HG02588 (cell line): Measurements from ENCODE around the gene TNRC6B.

Experiments
- ATAC-seq: cut with Tn5 transposase; IDR thresholded peaks from one replicate; pipeline ENCODE4 v1.9.1; 2021; ENCODE audit warnings: mild to moderate bottlenecking, moderate library complexity; ENCODE audit not compliant: unreplicated experiment

Gene TNRC6B

GRCh38 chr22:40239345-40239683 lies 61.6 kb downstream of the TNRC6B start:
- no peak for ATAC-seq

- ATAC-seq, result no peak
These were observed 62.4 kb downstream of the TNRC6B start for GRCh38 chr22:40240160-40240559.

GRCh38 chr22:40240686-40241085 lies 63.0 kb downstream of the TNRC6B start:
- ATAC-seq, result no peak

GRCh38 chr22:40241200-40241763 lies 63.6 kb downstream of the TNRC6B start:
- no peak for ATAC-seq

- ATAC-seq, result no peak
These were observed 66.2 kb downstream of the TNRC6B start for GRCh38 chr22:40243891-40244290.

GRCh38 chr22:40244586-40244985 lies 66.9 kb downstream of the TNRC6B start:
- ATAC-seq, result no peak

GRCh38 chr22:40247976-40248375 lies 70.3 kb downstream of the TNRC6B start:
- no peak for ATAC-seq

GRCh38 chr22:40249286-40249685 lies 71.6 kb downstream of the TNRC6B start:
- no peak for ATAC-seq

- no peak for ATAC-seq
These were observed 72.9 kb downstream of the TNRC6B start for GRCh38 chr22:40250608-40251007.

GRCh38 chr22:40251106-40251505 lies 73.4 kb downstream of the TNRC6B start:
- no peak for ATAC-seq

GRCh38 chr22:40252146-40252545 lies 74.4 kb downstream of the TNRC6B start:
- ATAC-seq, result no peak

GRCh38 chr22:40256516-40256915 lies 78.8 kb downstream of the TNRC6B start:
- ATAC-seq, result no peak

GRCh38 chr22:40258017-40258416 lies 80.3 kb downstream of the TNRC6B start:
- no peak for ATAC-seq

GRCh38 chr22:40258501-40258915 lies 80.8 kb downstream of the TNRC6B start:
- ATAC-seq, result no peak

GRCh38 chr22:40261783-40262182 lies 84.1 kb downstream of the TNRC6B start:
- ATAC-seq, result no peak

GRCh38 chr22:40263191-40263590 lies 85.5 kb downstream of the TNRC6B start:
- no peak for ATAC-seq

GRCh38 chr22:40265783-40266182 lies 88.1 kb downstream of the TNRC6B start:
- no peak for ATAC-seq

- no peak for ATAC-seq
These were observed 92.3 kb downstream of the TNRC6B start for GRCh38 chr22:40270031-40270430.

- no peak for ATAC-seq
These were observed 93.1 kb downstream of the TNRC6B start for GRCh38 chr22:40270748-40271373.

- ATAC-seq, result no peak
These were observed 93.7 kb downstream of the TNRC6B start for GRCh38 chr22:40271440-40271839.

GRCh38 chr22:40273319-40273718 lies 95.6 kb downstream of the TNRC6B start:
- no peak for ATAC-seq

GRCh38 chr22:40276996-40277823 lies 99.5 kb downstream of the TNRC6B start:
- no peak for ATAC-seq
